ENCODE results near the gene CLMP.

The CLMP gene

DNA sequence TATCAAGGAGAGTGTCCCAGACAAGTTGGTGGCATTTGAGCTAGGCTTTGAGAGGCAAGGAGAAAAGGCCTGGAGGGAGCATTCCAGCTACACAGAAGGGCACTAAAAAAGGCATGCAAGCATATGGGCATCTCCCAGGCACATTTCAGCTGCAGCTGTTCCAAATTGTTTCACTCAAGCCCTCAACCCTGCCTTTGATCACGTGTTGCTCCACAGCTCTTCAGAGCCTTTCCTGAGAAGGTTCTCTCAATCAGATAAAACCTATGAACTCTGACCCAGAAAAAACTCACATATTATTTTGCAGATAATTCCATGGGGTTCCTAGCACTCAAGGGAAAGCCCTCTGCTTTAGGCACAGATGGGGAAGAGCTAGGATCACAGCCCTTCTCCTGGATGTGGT lies 108.7 kb downstream of the CLMP start:
- TF ChIP-seq, protein P1, sequence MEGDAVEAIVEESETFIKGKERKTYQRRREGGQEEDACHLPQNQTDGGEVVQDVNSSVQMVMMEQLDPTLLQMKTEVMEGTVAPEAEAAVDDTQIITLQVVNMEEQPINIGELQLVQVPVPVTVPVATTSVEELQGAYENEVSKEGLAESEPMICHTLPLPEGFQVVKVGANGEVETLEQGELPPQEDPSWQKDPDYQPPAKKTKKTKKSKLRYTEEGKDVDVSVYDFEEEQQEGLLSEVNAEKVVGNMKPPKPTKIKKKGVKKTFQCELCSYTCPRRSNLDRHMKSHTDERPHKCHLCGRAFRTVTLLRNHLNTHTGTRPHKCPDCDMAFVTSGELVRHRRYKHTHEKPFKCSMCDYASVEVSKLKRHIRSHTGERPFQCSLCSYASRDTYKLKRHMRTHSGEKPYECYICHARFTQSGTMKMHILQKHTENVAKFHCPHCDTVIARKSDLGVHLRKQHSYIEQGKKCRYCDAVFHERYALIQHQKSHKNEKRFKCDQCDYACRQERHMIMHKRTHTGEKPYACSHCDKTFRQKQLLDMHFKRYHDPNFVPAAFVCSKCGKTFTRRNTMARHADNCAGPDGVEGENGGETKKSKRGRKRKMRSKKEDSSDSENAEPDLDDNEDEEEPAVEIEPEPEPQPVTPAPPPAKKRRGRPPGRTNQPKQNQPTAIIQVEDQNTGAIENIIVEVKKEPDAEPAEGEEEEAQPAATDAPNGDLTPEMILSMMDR (conservative IDR thresholded peaks at IDR 0.05), result no peak
- no peak overlapping the region; the same call in 1 of the 2 replicates for H3K27ac ChIP-seq

- peak overlapping the region; percentile 96 for H3K27ac ChIP-seq
- TF ChIP-seq, protein P1 (conservative IDR thresholded peaks at IDR 0.05), result no peak
These were observed 109.6 kb downstream of the CLMP start for GRCh38 chr11:123085497-123085896.

DNA sequence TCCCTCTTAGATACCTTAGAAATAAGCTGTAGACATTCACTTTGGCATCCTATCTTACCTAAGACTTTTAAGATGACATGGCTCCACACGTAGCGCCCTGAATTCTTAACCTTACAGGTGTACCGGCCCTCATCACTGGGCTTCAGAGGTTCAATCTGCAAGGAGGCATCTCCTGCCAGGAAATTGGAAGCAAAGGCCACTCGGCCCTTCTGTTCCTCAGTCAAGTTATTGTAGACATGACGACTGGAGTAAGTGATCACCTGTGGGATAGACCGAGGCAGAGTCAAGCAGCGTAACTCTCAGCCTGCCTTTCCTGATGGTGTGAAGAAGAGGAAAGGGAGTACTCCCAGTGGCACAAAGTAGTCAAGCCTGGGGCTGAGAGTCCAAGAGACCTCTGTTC lies 110.6 kb downstream of the CLMP start:
- H3K27ac ChIP-seq, result peak overlapping the region; percentile 96
- TF ChIP-seq, protein P1 (conservative IDR thresholded peaks at IDR 0.05), result no peak

GRCh38 chr11:123083623-123084029 lies 111.4 kb downstream of the CLMP start:
- TF ChIP-seq, protein P1 (conservative IDR thresholded peaks at IDR 0.05), result no peak
- H3K27ac ChIP-seq, result peak overlapping the region; percentile 96

DNA sequence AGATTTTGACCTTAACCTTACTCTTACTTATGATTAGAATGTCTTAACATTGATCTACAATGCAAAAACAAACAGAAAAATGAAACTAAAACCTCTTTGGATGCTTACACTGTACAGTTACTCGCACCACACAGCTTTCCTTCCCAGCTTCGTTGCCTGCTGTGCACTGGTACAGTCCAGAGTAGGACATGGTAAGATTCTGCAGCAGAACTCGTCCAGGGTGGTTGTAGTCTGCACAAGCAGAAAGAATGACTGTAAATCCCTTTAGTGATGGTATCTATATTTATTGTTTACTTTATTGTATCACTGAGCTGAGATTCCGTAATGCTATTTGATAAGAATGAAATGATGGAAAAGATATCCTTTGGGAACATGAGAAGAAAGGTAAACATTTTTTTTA lies 112.1 kb downstream of the CLMP start:
- H3K27ac ChIP-seq, result peak overlapping the region; percentile 96
- TF ChIP-seq, protein P1 (conservative IDR thresholded peaks at IDR 0.05), result no peak

- TF ChIP-seq, protein P1 (conservative IDR thresholded peaks at IDR 0.05), result no peak
- H3K27ac ChIP-seq, result peak overlapping the region; percentile 96; the same call in 1 of the 2 replicates
These were observed 115.0 kb downstream of the CLMP start for GRCh38 chr11:123080015-123080414.

GRCh38 chr11:123076484-123076883 lies 118.6 kb downstream of the CLMP start:
- H3K27ac ChIP-seq, result peak overlapping the region; percentile 7; the same call in 1 of the 2 replicates
- TF ChIP-seq, protein P1 (conservative IDR thresholded peaks at IDR 0.05), result no peak
